Measurements from ENCODE around the gene CROCC2.

The CROCC2 gene

DNA sequence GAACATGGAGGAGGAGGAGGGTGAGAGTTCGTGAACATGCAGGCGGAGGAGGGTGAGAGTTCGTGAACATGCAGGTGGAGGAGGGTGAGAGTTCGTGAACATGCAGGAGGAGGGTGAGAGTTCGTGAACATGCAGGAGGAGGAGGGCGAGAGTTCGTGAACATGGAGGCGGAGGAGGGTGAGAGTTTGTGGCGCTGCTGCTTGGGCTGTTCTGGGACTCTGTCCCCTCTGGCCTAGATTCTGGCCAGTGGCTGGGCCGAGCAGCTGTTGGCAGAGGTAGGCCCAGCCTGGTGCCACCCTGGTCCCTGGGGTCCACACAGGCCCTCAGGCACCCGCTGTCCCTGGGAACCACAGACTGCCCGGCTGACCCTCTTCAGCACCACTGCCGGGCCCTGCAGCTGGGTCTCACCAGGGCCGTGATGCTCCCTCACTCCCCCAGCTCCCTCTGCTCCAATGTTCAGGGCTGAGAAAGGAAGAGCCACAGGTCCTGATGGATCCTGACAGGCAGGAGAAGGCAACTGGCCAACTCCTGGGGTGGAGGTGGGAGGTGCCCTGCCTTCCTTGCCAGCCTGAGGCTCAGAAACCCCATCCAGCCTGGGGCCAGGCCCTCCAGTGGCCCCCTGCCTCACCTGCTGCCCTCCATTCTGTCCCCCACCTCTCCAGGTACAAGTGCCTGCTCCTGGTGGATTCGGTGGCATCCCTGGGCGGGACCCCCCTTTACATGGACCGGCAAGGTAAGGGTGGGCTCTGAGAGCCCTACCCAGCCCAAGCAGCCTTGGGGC, 33.6 kb upstream of the CROCC2 start:
- DNase-seq (ENCODE audit: low read depth) = no peak
- H3K4me3 ChIP-seq (ENCODE audit: low read depth, low read length) = no peak overlapping the region

DNA sequence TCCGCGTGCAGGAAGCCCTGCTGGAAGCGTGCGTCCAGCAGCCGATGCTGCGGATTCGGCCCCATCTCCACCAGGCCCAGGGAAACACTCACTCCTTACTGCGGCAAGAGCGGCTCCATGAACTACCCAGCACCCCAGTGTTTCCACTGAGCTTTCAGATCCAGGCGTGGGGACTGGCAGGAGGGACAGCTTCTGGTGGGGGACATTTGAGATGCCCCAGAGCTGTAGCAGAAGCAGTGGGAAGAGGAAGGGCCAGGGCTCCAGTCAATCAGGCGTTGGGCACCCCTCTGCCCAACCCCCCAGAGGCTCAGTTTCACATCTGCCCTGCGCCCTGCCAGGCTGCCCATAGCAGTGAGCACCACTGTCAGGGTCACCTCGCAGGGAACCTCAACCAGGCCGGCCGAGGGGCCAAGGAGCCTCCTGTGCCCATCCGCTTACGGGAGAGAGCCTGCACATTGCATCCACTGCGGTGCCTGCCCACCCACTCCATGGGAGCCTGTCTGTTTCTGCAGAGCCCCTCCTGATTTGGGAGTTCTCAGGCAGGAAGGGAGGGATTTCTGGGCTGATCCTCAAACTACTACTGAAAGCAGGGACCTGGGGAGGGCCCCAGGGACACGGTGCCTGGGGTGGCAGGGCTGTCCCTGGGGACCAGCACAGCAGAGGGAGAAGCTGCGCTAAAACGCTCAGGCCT, 32.9 kb upstream of the CROCC2 start:
- TF ChIP-seq, protein P1, sequence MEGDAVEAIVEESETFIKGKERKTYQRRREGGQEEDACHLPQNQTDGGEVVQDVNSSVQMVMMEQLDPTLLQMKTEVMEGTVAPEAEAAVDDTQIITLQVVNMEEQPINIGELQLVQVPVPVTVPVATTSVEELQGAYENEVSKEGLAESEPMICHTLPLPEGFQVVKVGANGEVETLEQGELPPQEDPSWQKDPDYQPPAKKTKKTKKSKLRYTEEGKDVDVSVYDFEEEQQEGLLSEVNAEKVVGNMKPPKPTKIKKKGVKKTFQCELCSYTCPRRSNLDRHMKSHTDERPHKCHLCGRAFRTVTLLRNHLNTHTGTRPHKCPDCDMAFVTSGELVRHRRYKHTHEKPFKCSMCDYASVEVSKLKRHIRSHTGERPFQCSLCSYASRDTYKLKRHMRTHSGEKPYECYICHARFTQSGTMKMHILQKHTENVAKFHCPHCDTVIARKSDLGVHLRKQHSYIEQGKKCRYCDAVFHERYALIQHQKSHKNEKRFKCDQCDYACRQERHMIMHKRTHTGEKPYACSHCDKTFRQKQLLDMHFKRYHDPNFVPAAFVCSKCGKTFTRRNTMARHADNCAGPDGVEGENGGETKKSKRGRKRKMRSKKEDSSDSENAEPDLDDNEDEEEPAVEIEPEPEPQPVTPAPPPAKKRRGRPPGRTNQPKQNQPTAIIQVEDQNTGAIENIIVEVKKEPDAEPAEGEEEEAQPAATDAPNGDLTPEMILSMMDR (IDR thresholded peaks at IDR 0.05; ENCODE audit: insufficient read depth, low read depth, low read length, missing control alignments) = no peak
- DNase-seq (ENCODE audit: low read depth) = no peak
- H3K4me3 ChIP-seq (ENCODE audit: low read depth, low read length) = no peak overlapping the region

More for the DNA sequence above, 33.6 kb upstream of the CROCC2 start:
- TF ChIP-seq, protein P1 (IDR thresholded peaks at IDR 0.05; ENCODE audit: insufficient read depth, low read depth, low read length, missing control alignments) = no peak

DNA sequence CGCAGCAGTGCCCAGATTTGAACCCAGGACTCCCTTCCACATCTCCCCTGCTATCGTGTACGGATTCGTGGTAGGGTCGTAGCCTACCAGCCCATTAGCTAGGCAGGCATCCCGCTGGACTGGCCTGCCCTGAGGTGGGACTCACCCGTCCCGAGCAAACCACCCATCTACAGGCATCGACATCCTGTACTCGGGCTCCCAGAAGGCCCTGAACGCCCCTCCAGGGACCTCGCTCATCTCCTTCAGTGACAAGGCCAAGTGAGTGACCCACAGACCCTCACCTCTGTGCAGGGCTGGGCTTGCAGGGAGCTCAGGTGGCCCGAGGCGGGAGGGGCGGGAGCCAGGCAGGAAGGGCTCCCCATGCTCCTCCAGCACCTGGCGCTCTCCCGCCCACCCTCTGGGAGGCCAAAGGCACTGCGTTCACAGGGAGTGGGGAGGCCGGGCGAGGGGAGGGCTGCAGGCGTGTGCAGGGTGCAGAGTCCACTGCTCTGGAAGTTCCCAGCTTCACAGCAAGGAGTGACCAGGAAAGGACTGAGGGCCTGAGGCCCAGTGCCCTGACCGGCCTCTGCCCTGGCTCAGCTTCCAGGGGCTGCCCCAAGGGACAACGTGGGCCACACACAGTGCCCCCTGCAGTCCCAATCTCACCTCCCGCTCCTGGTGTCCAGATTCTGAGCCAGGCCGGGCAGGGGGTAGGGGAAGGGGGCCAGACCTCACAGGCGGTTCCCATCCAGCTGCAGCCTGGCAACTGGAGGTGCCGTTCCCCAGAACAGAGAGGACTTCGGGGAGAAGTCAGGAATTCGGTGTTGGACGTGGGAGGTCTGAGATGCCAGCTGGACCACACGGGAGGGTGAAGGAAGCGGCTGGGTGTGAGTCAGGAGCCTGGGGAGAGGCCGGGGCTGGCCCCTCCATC, 32.1 kb upstream of the CROCC2 start:
- TF ChIP-seq, protein P1 (IDR thresholded peaks at IDR 0.05; ENCODE audit: insufficient read depth, low read depth, low read length, missing control alignments) = no peak
- DNase-seq (ENCODE audit: low read depth) = no peak

DNA sequence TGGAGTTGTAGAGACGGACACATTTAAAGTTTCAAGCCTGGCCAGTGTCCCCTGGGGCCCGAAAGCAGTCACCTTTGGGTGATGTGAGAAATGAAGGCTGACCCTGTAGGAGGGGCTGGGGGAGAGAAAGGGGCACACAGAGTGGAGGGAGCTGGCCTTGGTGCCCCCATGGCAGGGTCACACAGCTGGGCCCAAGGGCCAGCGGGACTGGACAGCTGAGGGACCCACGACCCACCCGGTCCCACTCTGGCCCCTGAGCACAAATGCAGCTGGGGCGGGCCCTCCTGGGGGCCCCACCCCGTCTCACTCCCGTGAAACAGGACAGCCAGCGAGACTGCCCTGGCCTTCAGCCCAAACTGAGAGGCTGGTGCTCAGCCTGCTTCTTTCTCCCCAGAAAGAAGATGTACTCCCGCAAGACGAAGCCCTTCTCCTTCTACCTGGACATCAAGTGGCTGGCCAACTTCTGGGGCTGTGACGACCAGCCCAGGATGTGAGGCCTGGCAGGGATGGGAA, 31.4 kb upstream of the CROCC2 start:
- no peak for DNase-seq (ENCODE audit: low read depth)
- H3K4me3 ChIP-seq (ENCODE audit: low read depth, low read length) = no peak overlapping the region
- TF ChIP-seq, protein P1 (IDR thresholded peaks at IDR 0.05; ENCODE audit: insufficient read depth, low read depth, low read length, missing control alignments) = no peak

More for the DNA sequence above, 32.1 kb upstream of the CROCC2 start:
- H3K4me3 ChIP-seq (ENCODE audit: low read depth, low read length) = no peak overlapping the region

DNA sequence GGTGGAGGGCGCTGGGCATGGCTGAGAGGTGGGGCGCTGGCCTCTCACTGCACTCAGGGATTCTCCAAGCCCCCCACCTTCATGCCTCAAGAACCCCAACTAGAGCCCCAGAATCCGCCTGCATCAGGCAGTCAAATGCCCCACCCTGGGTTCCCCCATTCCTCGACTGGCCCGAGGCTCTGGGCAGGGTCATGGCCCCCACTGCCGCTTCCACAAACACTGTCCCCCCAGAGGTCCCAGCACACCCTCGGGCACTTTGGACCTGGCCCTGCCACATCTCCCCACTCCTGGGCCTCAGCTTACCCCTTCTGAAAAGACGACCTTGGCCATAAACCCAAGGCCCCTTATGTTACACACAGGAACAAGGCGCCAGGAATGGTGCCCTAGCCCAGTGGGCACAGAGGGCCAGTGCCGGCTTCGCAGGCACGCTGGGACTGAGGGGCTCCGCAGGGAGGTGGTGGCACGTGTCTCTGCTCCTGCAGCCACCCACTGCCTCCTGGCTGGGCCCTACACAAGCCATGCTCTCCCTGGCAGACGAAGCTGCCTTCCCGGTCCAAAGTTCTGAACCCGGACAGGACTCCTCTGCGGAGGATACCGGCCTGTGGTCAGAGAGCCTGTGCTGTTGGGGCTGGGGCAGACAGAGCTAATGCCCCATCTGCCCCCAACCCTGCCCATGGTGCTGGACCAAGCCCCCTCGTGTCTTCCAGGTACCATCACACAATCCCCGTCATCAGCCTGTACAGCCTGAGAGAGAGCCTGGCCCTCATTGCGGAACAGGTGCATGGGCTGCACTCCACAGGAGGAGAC, 30.7 kb upstream of the CROCC2 start:
- no peak for DNase-seq (ENCODE audit: low read depth)
- no peak overlapping the region for H3K4me3 ChIP-seq (ENCODE audit: low read depth, low read length)
- TF ChIP-seq, protein P1 (IDR thresholded peaks at IDR 0.05; ENCODE audit: insufficient read depth, low read depth, low read length, missing control alignments) = no peak

DNA sequence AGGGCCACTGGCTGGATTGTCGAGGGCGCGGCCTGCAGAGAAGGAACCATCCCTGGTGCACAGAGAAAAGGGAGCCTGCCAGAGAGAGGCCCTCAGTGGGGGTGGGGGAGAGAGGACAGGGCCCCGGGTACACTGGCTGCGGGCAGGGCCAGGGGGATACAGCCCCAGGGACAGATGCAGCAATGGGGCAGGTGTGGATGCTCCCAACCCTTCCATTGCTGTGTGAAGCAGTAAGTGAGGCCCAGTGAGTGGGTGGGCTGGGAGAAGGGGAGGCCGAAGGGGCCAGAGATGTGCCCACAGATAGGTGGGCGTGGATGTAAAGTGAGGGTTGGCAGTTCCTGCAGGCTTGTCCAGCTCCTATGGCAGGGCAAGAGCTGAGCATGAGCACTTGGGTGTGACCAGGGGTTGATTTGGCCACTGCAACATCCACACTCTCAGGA, 30.1 kb upstream of the CROCC2 start:
- no peak for DNase-seq (ENCODE audit: low read depth)
- TF ChIP-seq, protein P1 (IDR thresholded peaks at IDR 0.05; ENCODE audit: insufficient read depth, low read depth, low read length, missing control alignments) = no peak
- H3K4me3 ChIP-seq (ENCODE audit: low read depth, low read length) = no peak overlapping the region

Measured in GM12865 (cell line).